Endodermal cell (in vitro differentiated cells): ENCODE results near the gene TAOK1. TPM values are rescaled to one million over a fixed set of nuclear protein-coding genes. Genes with fewer than 3 reads are reported as not detected.

Experiments used
- DNase-seq: peaks from one replicate; pipeline ENCODE4 v3.0.0-alpha.2; 2017
- H3K27ac ChIP-seq: 2 replicates; pipeline ENCODE4 v1.5.1; 2013; ENCODE audit warnings: mild to moderate bottlenecking, low read depth, low read length, moderate library complexity
- H3K27me3 ChIP-seq: 2 replicates; pipeline ENCODE4 v1.6.1; 2013; ENCODE audit warnings: mild to moderate bottlenecking, low read length, moderate library complexity; ENCODE audit not compliant: insufficient read depth, control insufficient read depth, poor library complexity, severe bottlenecking
- H3K36me3 ChIP-seq: 2 replicates; pipeline ENCODE4 v1.7.0; 2013; ENCODE audit warnings: mild to moderate bottlenecking, low read length, moderate library complexity; ENCODE audit not compliant: control insufficient read depth, insufficient read depth
- H3K4me1 ChIP-seq: one replicate; pipeline ENCODE4 v1.7.0; 2013; ENCODE audit warnings: low read length; ENCODE audit not compliant: control insufficient read depth, insufficient read depth
- H3K4me3 ChIP-seq: 2 replicates; pipeline ENCODE4 v1.5.1; 2013; ENCODE audit warnings: mild to moderate bottlenecking, low read length, moderate library complexity
- H3K9ac ChIP-seq: 2 replicates; pipeline ENCODE4 v1.6.1; 2013; ENCODE audit warnings: mild to moderate bottlenecking, low read length, moderate library complexity; ENCODE audit not compliant: poor library complexity, severe bottlenecking; ENCODE audit errors: extremely low read depth
- H3K9me3 ChIP-seq: 2 replicates; pipeline ENCODE4 v1.6.1; 2013; ENCODE audit warnings: mild to moderate bottlenecking, low read length, moderate library complexity; ENCODE audit not compliant: control insufficient read depth
- H3K27ac Mint-ChIP-seq: 2 replicates; pipeline ENCODE4 v1.8.0; 2020; ENCODE audit warnings: mixed read lengths
- H3K27me3 Mint-ChIP-seq: 2 replicates; pipeline ENCODE4 v1.8.0; 2021; ENCODE audit warnings: mild to moderate bottlenecking, mixed read lengths; ENCODE audit not compliant: insufficient read depth
- H3K36me3 Mint-ChIP-seq: 2 replicates; pipeline ENCODE4 v1.8.0; 2020; ENCODE audit warnings: low read depth, mixed read lengths
- H3K4me1 Mint-ChIP-seq: 2 replicates; pipeline ENCODE4 v1.8.0; 2020; ENCODE audit warnings: mixed read lengths
- H3K4me3 Mint-ChIP-seq: 2 replicates; pipeline ENCODE4 v1.8.0; 2020; ENCODE audit warnings: mild to moderate bottlenecking, moderate library complexity, mixed read lengths
- H3K9me3 Mint-ChIP-seq: 2 replicates; pipeline ENCODE4 v1.8.0; 2020; ENCODE audit warnings: mild to moderate bottlenecking, mixed read lengths
- CTCF ChIP-seq: fragments of 200-600 bp; sonication (generic); conservative IDR thresholded peaks from 2 replicates; pipeline ENCODE4 v1.5.0; 2021; ENCODE audit warnings: antibody characterized with exemption, mild to moderate bottlenecking
- WGBS, 2 experiments: methylation state at CpG; one replicate each; pipeline versions ENCODE4 v1.1.5 to v1.1.7; 2013; ENCODE audit warnings: missing lambda C conversion rate in 2 of 2, mixed read lengths in 1 of 2; ENCODE audit not compliant: insufficient coverage in 1 of 2, insufficient read length in 1 of 2; 5-methylcytosine and 5-hydroxymethylcytosine counted together
- total RNA-seq, 2 donors: library from RNA; stranded (reverse); fragmentation: NEBNext Ultra II Directional in 1 of 2; extraction: Animal tissue kit (Norgen Biotek cat#: 25700) in 1 of 2; gene quantifications; 2 replicates in 1 of 2; 3 replicates in 1 of 2; pipeline ENCODE4 v1.2.1, GENCODE V29; 2021

TAOK1 gene
- total RNA-seq, 2 donors from 2014 or later = 95.9 to 102 TPM

GRCh38 chr17:29586676-29587469, 196.7 kb downstream of the TAOK1 start:
- Histone ChIP-seq H3K27ac (no peak overlapping the region), H3K9me3 (no peaks in the 10 kb centered on the region), H3K4me1 (peaks cover 13% of the 10 kb centered on the region), H3K4me3 (no peak overlapping the region), H3K36me3 (peaks cover 15% of the 10 kb centered on the region), H3K9ac (no peak overlapping the region), H3K27me3 (peaks cover 12% of the 10 kb centered on the region)
- DNase-seq = peak; percentile 47
- no peak for TF ChIP-seq CTCF
- no peak overlapping the region for H3K4me3 Mint-ChIP-seq
- peaks cover 23% of the 10 kb centered on the region for H3K27me3 Mint-ChIP-seq
- no peak overlapping the region for H3K27ac Mint-ChIP-seq
- WGBS, 2 experiments = 87 to 96% methylated on average over 4 to 9 of the region's 9 CpGs
- H3K9me3 Mint-ChIP-seq = no peaks in the 10 kb centered on the region
- H3K36me3 Mint-ChIP-seq = peaks cover 18% of the 10 kb centered on the region
- peaks cover 23% of the 10 kb centered on the region for H3K4me1 Mint-ChIP-seq

GRCh38 chr17:29587591-29587990, 197.4 kb downstream of the TAOK1 start:
- Mint-ChIP-seq H3K9me3 (no peaks in the 10 kb centered on the region), H3K27ac (no peak overlapping the region), H3K4me1 (peaks cover 27% of the 10 kb centered on the region), H3K36me3 (peaks cover 12% of the 10 kb centered on the region), H3K27me3 (peaks cover 30% of the 10 kb centered on the region), H3K4me3 (peak overlapping the region; percentile 74)
- H3K27ac ChIP-seq = no peak overlapping the region
- peaks cover 17% of the 10 kb centered on the region for H3K27me3 ChIP-seq
- no peaks in the 10 kb centered on the region for H3K9me3 ChIP-seq
- H3K36me3 ChIP-seq = peaks cover 11% of the 10 kb centered on the region
- TF ChIP-seq CTCF = no peak
- peaks cover 13% of the 10 kb centered on the region for H3K4me1 ChIP-seq
- peak; percentile 42 for DNase-seq
- peak overlapping the region; percentile 82 for H3K4me3 ChIP-seq
- no peak overlapping the region for H3K9ac ChIP-seq
- WGBS, 2 experiments = 88 to 96% methylated on average over 4 to 6 of the region's 6 CpGs

DNA sequence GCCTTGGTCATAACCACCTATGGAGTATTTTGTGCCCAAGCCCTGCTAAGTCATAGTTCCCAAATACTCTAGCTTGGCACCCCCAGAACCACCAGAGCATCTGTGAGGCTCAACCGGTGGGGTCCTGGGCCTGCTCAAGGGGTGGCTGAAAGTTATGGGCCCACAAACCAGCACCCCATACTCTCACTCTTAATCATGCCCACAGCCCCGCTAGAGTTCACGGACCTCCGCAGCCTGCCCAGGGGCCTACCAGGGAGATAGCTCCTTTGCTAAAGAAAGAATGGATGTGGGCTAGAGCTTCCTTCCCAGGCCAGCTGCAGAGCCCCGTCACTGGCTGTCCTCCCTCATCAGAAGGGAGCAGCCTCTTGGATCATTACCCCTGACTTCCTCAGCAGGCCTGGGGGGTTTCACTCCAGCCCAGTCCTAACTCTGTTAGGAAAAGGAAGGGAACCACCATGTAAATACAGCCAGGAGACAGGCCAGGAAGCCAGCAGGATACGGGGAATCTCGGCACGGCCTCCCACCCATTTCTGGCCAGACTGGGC, 197.9 kb downstream of the TAOK1 start:
- H3K27me3 ChIP-seq = peaks cover 20% of the 10 kb centered on the region
- H3K4me1 ChIP-seq = peaks cover 13% of the 10 kb centered on the region
- Mint-ChIP-seq H3K27me3 (peaks cover 33% of the 10 kb centered on the region), H3K27ac (no peak overlapping the region), H3K4me3 (peak overlapping the region; percentile 74), H3K36me3 (peaks cover 8% of the 10 kb centered on the region), H3K4me1 (peaks cover 27% of the 10 kb centered on the region), H3K9me3 (no peaks in the 10 kb centered on the region)
- H3K27ac ChIP-seq = no peak overlapping the region
- H3K9ac ChIP-seq = peak overlapping the region; percentile 35
- H3K9me3 ChIP-seq = no peaks in the 10 kb centered on the region
- no peak for DNase-seq
- TF ChIP-seq CTCF = no peak
- peaks cover 6% of the 10 kb centered on the region for H3K36me3 ChIP-seq
- peak overlapping the region; percentile 82 for H3K4me3 ChIP-seq
- WGBS, 2 experiments = 61 to 80% methylated on average over 1 to 8 of the region's 8 CpGs
